WTC11 (cell line): ENCODE measurements around the gene INO80. TPM values are rescaled to one million over a fixed set of nuclear protein-coding genes. Genes with fewer than 3 reads are reported as not detected.

Experiments used
- ATAC-seq: fragments of 200-7000 bp; cut with Tn5 transposase; 2 replicates; pipeline ENCODE4 v1.10.0; 2021; ENCODE audit warnings: mild to moderate bottlenecking, moderate library complexity
- CTCF ChIA-PET: fragments of 300-600 bp; sonication (Branson Sonifier 250); formaldehyde crosslinking; loops from one replicate; lab custom pipeline; 2021; ENCODE audit warnings: antibody characterized with exemption; lab: Charles Lee
- POLR2A ChIA-PET: fragments of 350-600 bp; sonication (Branson Sonifier 250); formaldehyde crosslinking; loops from one replicate; lab custom pipeline; 2021; ENCODE audit warnings: antibody characterized with exemption; lab: Charles Lee
- DNase-seq: peaks from one replicate; pipeline ENCODE4 v3.0.0; 2021; ENCODE audit warnings: low spot score
- H3K27ac Mint-ChIP-seq: 2 replicates; pipeline ENCODE4 v1.8.0; 2021; ENCODE audit warnings: mixed read lengths
- H3K27me3 Mint-ChIP-seq: 2 replicates; pipeline ENCODE4 v1.8.0; 2021; ENCODE audit warnings: low read depth, mild to moderate bottlenecking, moderate library complexity, mixed read lengths
- H3K36me3 Mint-ChIP-seq: 2 replicates; pipeline ENCODE4 v1.8.0; 2021; ENCODE audit warnings: mixed read lengths
- H3K4me1 Mint-ChIP-seq: 2 replicates; pipeline ENCODE4 v1.8.0; 2022; ENCODE audit warnings: mixed read lengths
- H3K4me3 Mint-ChIP-seq: 2 replicates; pipeline ENCODE4 v1.8.0; 2021; ENCODE audit warnings: mild to moderate bottlenecking, moderate library complexity, mixed read lengths
- H3K9me3 Mint-ChIP-seq: 2 replicates; pipeline ENCODE4 v1.8.0; 2021; ENCODE audit warnings: mixed read lengths
- ATF6 ChIP-seq: sonication (generic); formaldehyde crosslinking; IDR thresholded peaks from 2 replicates; pipeline ENCODE4 v1.8.1; 2023; ENCODE audit warnings: mild to moderate bottlenecking, missing genetic modification reagents
- EMX1 ChIP-seq: fragments of 250-450 bp; sonication (Bioruptor Pico); IDR thresholded peaks from 2 replicates; pipeline ENCODE4 v1.8.0; 2021; ENCODE audit warnings: mild to moderate bottlenecking
- FOXK1 ChIP-seq: sonication (generic); formaldehyde crosslinking; IDR thresholded peaks from 2 replicates; pipeline ENCODE4 v1.8.0; 2022; ENCODE audit warnings: mild to moderate bottlenecking, moderate library complexity, missing genetic modification reagents
- FOXP1 ChIP-seq: sonication (generic); formaldehyde crosslinking; IDR thresholded peaks from 2 replicates; pipeline ENCODE4 v1.8.0; 2022; ENCODE audit warnings: missing genetic modification reagents, mild to moderate bottlenecking, moderate library complexity, borderline replicate concordance
- HMGA2 ChIP-seq: fragments of 250-450 bp; sonication (Bioruptor Pico); IDR thresholded peaks from 2 replicates; pipeline ENCODE4 v1.4.0; 2021; ENCODE audit warnings: mild to moderate bottlenecking, moderate library complexity
- JUN ChIP-seq: sonication (generic); formaldehyde crosslinking; IDR thresholded peaks from 2 replicates; pipeline ENCODE4 v1.8.0; 2023; ENCODE audit warnings: mild to moderate bottlenecking, missing genetic modification reagents
- KAT7 ChIP-seq: sonication (generic); formaldehyde crosslinking; IDR thresholded peaks from 2 replicates; pipeline ENCODE4 v1.8.1; 2023; ENCODE audit warnings: missing genetic modification reagents, mild to moderate bottlenecking, borderline replicate concordance
- NR2C2 ChIP-seq: sonication (generic); formaldehyde crosslinking; IDR thresholded peaks from 2 replicates; pipeline ENCODE4 v1.8.0; 2022; ENCODE audit warnings: mild to moderate bottlenecking, missing genetic modification reagents
- OVOL2 ChIP-seq: fragments of 250-450 bp; sonication (Bioruptor Pico); IDR thresholded peaks from 2 replicates; pipeline ENCODE4 v1.9.0; 2021; ENCODE audit warnings: mild to moderate bottlenecking, borderline replicate concordance
- PRRX2 ChIP-seq: fragments of 250-450 bp; sonication (Bioruptor Pico); IDR thresholded peaks from 2 replicates; pipeline ENCODE4 v1.8.0; 2021; ENCODE audit warnings: mild to moderate bottlenecking
- TCF7 ChIP-seq: sonication (generic); formaldehyde crosslinking; IDR thresholded peaks from 2 replicates; pipeline ENCODE4 v1.8.0; 2022; ENCODE audit warnings: mild to moderate bottlenecking, low read depth, missing genetic modification reagents, moderate library complexity
- TEAD1 ChIP-seq: sonication (generic); formaldehyde crosslinking; IDR thresholded peaks from 2 replicates; pipeline ENCODE4 v1.8.0; 2022; ENCODE audit warnings: mild to moderate bottlenecking, missing genetic modification reagents
- ZBTB21 ChIP-seq: sonication (generic); formaldehyde crosslinking; IDR thresholded peaks from 2 replicates; pipeline ENCODE4 v1.8.1; 2023; ENCODE audit warnings: mild to moderate bottlenecking, missing genetic modification reagents, borderline replicate concordance
- ZNF121 ChIP-seq: sonication (generic); formaldehyde crosslinking; IDR thresholded peaks from 2 replicates; pipeline ENCODE4 v1.8.0; 2023; ENCODE audit warnings: missing genetic modification reagents
- ZNF219 ChIP-seq: sonication (generic); formaldehyde crosslinking; IDR thresholded peaks from 2 replicates; pipeline ENCODE4 v1.8.0; 2023; ENCODE audit warnings: missing genetic modification reagents, mild to moderate bottlenecking, borderline replicate concordance
- ZNF281 ChIP-seq: sonication (generic); formaldehyde crosslinking; IDR thresholded peaks from 2 replicates; pipeline ENCODE4 v1.8.0; 2023; ENCODE audit warnings: mild to moderate bottlenecking, missing genetic modification reagents
- ZNF671 ChIP-seq: fragments of 250-450 bp; sonication (Bioruptor Pico); IDR thresholded peaks from 2 replicates; pipeline ENCODE4 v1.8.0; 2021; ENCODE audit warnings: mild to moderate bottlenecking
- total RNA-seq: library from RNA; stranded (reverse); gene quantifications from 3 replicates; pipeline ENCODE4 v1.2.3, GENCODE V29; 2021
- TF ChIP-seq, protein P1 (sequence below): fragments of 250-450 bp; sonication (Bioruptor Pico); IDR thresholded peaks from 2 replicates; pipeline ENCODE4 v1.9.0; 2021; ENCODE audit warnings: moderate library complexity, mild to moderate bottlenecking, inconsistent platforms, borderline replicate concordance
- TF ChIP-seq, protein P2 (sequence below): sonication (generic); formaldehyde crosslinking; IDR thresholded peaks from 2 replicates; pipeline ENCODE4 v1.8.1; 2022; ENCODE audit warnings: mild to moderate bottlenecking, moderate library complexity, missing genetic modification reagents
- TF ChIP-seq, protein P3 (sequence below): sonication (generic); formaldehyde crosslinking; IDR thresholded peaks from 2 replicates; pipeline ENCODE4 v1.8.0; 2023; ENCODE audit warnings: missing genetic modification reagents
- TF ChIP-seq, protein P4 (sequence below): sonication (generic); formaldehyde crosslinking; IDR thresholded peaks from 2 replicates; pipeline ENCODE4 v1.8.1; 2022; ENCODE audit warnings: low read depth, mild to moderate bottlenecking, moderate library complexity, missing genetic modification reagents, borderline replicate concordance

Gene INO80
- total RNA-seq, 1 experiment from 2014 or later = 20.6 TPM

- CTCF ChIA-PET = interaction anchor here (1.0 kb wide), 1 partner anchor 102 kb away, joined by 3 read pairs; no protein-coding TSS in a partner anchor
- H3K9me3 Mint-ChIP-seq = peaks cover 5% of the 10 kb centered on the region; the same call in 1 of the 2 replicates
- H3K36me3 Mint-ChIP-seq = peaks cover 72% of the 10 kb centered on the region
- H3K27me3 Mint-ChIP-seq = no peaks in the 10 kb centered on the region
- no peak overlapping the region for H3K4me3 Mint-ChIP-seq
- TF ChIP-seq, protein P1, sequence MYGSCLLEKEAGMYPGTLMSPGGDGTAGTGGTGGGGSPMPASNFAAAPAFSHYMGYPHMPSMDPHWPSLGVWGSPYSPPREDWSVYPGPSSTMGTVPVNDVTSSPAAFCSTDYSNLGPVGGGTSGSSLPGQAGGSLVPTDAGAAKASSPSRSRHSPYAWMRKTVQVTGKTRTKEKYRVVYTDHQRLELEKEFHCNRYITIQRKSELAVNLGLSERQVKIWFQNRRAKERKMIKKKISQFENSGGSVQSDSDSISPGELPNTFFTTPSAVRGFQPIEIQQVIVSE (CRISPR knock-in tag) = no peak
- no peak for TF ChIP-seq ZNF671 (CRISPR knock-in tag)
- TF ChIP-seq KAT7 (CRISPR knock-in tag) = no peak
- DNase-seq (no peak), ATAC-seq (no peak)
- POLR2A ChIA-PET = no interaction called here
- no peaks in the 10 kb centered on the region for H3K4me1 Mint-ChIP-seq
- no peak overlapping the region for H3K27ac Mint-ChIP-seq
These were observed 72.7 kb downstream of the INO80 start for GRCh38 chr15:41043276-41043951.

DNA sequence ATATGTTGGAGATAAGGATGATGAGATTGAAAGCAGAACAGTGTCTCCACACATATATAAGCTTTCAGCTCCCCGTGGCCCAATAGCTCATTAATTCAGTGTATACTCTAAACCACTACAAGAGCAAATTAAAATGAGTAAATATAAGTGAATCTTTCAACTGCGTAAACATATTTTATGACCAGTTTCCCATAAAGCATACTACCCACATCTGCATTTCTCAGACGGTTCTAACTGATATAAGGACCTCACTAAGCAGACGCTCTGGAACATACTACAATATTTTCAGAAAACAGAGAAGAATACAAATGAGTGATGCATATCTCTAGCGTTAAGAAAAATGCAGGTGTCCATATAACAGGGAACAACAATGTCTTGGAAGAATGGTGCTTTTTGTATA lies 73.2 kb downstream of the INO80 start:
- Mint-ChIP-seq H3K4me1 (no peaks in the 10 kb centered on the region), H3K36me3 (peaks cover 72% of the 10 kb centered on the region), H3K27me3 (no peaks in the 10 kb centered on the region), H3K9me3 (peaks cover 5% of the 10 kb centered on the region; the same call in 1 of the 2 replicates), H3K4me3 (no peak overlapping the region), H3K27ac (no peak overlapping the region)
- DNase-seq (no peak), ATAC-seq (no peak)
- CTCF ChIA-PET = interaction anchor here (1.0 kb wide), 1 partner anchor 101 kb away, joined by 3 read pairs; no protein-coding TSS in a partner anchor
- POLR2A ChIA-PET = no interaction called here
- TF ChIP-seq, protein P2, sequence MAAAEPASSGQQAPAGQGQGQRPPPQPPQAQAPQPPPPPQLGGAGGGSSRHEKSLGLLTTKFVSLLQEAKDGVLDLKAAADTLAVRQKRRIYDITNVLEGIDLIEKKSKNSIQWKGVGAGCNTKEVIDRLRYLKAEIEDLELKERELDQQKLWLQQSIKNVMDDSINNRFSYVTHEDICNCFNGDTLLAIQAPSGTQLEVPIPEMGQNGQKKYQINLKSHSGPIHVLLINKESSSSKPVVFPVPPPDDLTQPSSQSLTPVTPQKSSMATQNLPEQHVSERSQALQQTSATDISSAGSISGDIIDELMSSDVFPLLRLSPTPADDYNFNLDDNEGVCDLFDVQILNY (CRISPR knock-in tag) = no peak
- TF ChIP-seq, protein P3, sequence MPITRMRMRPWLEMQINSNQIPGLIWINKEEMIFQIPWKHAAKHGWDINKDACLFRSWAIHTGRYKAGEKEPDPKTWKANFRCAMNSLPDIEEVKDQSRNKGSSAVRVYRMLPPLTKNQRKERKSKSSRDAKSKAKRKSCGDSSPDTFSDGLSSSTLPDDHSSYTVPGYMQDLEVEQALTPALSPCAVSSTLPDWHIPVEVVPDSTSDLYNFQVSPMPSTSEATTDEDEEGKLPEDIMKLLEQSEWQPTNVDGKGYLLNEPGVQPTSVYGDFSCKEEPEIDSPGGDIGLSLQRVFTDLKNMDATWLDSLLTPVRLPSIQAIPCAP (CRISPR knock-in tag) = no peak
- TF ChIP-seq NR2C2 (no peak), ATF6 (CRISPR knock-in tag) (no peak), OVOL2 (CRISPR knock-in tag) (no peak), FOXP1 (no peak), ZBTB21 (no peak), ZNF219 (CRISPR knock-in tag) (no peak), ZNF281 (CRISPR knock-in tag) (no peak), JUN (CRISPR knock-in tag) (no peak), ZNF121 (CRISPR knock-in tag) (no peak), EMX1 (CRISPR knock-in tag) (no peak)

DNA sequence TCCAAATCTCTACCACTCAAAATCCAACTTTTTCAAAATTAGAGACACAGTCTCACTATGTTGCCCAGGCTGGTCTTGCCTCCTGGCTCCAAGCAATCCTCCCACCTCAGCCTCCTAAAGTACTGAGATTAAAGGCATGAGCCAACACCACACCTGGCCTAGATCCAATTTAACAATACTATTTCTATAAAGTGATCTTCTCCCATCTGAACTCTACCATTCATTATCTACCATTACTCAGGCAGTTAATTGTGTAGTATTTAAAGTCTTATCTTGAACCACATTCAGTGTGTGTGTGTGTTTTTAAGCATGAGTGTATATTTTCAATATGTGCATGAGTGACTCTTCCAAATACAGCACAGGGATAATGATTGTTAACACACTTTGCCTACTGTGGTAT lies 77.0 kb downstream of the INO80 start:
- CTCF ChIA-PET = no interaction called here
- DNase-seq (no peak), ATAC-seq (no peak)
- Mint-ChIP-seq H3K9me3 (peaks cover 5% of the 10 kb centered on the region; the same call in 1 of the 2 replicates), H3K4me3 (no peak overlapping the region), H3K27me3 (no peaks in the 10 kb centered on the region), H3K27ac (no peak overlapping the region), H3K36me3 (peaks cover 52% of the 10 kb centered on the region), H3K4me1 (no peaks in the 10 kb centered on the region)
- POLR2A ChIA-PET = no interaction called here
- TF ChIP-seq TEAD1 (CRISPR knock-in tag) (no peak), PRRX2 (CRISPR knock-in tag) (no peak), FOXK1 (CRISPR knock-in tag) (no peak), HMGA2 (no peak), TCF7 (no peak), EMX1 (CRISPR knock-in tag) (no peak)
- TF ChIP-seq, protein P4, sequence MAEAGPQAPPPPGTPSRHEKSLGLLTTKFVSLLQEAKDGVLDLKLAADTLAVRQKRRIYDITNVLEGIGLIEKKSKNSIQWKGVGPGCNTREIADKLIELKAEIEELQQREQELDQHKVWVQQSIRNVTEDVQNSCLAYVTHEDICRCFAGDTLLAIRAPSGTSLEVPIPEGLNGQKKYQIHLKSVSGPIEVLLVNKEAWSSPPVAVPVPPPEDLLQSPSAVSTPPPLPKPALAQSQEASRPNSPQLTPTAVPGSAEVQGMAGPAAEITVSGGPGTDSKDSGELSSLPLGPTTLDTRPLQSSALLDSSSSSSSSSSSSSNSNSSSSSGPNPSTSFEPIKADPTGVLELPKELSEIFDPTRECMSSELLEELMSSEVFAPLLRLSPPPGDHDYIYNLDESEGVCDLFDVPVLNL (CRISPR knock-in tag) = no peak
